Measurements from ENCODE around the gene ZNF135.

ZNF135 gene

DNA sequence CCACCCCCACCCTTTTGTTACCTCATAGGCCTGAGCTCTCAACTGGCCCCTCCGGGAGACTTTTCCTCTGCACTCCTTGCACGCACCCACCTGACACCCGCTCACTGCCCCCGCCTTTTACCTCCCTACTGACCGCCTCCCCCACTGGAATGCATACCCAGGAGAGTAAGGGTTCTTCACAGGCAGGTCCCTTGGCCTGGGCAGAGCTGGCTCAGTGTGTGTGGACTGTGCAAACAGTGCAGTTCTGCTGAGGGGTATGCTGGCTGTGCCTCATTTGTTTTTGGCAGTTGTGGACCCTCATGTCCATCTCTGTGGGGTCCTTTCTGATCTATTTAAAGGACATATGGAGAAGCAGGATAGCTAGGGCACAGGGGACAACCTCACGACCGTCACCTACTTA, 34.0 kb downstream of the ZNF135 start:
- peaks cover 28% of the 10 kb centered on the region for H3K9me3 Mint-ChIP-seq
- H3K4me3 Mint-ChIP-seq: no peak overlapping the region

DNA sequence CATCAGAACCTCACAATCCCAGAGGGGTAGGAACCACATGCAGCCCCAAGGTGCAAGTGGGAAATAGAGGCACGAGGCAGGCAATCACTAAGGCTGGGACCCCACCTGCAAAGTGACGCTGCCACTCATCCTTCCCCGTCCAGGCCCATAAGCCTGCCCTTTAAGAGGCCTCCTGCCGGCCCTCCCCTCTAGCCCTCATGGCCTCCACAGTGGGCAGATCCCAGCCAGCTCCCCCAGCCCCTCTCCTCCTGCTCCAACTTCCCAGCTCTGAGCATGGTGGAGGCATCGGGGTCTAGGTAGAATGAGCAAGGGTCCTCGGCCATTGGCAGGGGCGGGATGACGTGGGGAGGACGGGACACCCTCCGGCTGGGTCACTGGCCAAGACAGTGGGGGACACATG, 36.2 kb downstream of the ZNF135 start:
- Mint-ChIP-seq H3K4me1 (ENCODE audit: low read depth) (peaks cover 4% of the 10 kb centered on the region), H3K9me3 (peaks cover 40% of the 10 kb centered on the region), H3K4me3 (no peak overlapping the region), H3K27me3 (ENCODE audit: low read depth) (no peaks in the 10 kb centered on the region), H3K27ac (no peak overlapping the region), H3K36me3 (ENCODE audit: low read depth) (peaks cover 7% of the 10 kb centered on the region)
- no peak for DNase-seq (ENCODE audit: low spot score)

More for the DNA sequence above, 34.0 kb downstream of the ZNF135 start:
- Mint-ChIP-seq H3K27ac (no peak overlapping the region), H3K27me3 (ENCODE audit: low read depth) (no peaks in the 10 kb centered on the region), H3K4me1 (ENCODE audit: low read depth) (no peaks in the 10 kb centered on the region), H3K36me3 (ENCODE audit: low read depth) (peaks cover 4% of the 10 kb centered on the region)
- DNase-seq (ENCODE audit: low spot score): no peak

DNA sequence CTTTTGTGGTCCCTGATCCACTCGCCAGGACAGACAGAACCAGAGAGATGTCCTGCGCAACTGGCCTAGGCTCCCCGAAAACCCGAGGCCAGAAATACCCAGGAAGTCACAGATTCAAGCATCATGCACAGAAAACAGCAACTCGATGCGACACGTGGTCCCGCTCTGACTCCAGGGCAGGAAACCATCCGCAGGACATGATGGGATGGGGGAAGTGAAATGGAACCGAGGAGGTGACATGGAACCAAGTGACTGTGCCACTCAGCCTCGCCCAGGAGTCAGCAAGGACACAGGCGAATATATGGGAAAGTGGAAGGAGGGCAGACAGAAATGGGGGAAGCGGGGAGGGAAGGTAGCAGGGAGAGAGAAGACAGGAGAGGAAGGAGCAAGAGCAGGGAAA, 37.8 kb downstream of the ZNF135 start:
- peaks cover 7% of the 10 kb centered on the region for H3K36me3 Mint-ChIP-seq (ENCODE audit: low read depth)
- H3K27me3 Mint-ChIP-seq (ENCODE audit: low read depth): no peaks in the 10 kb centered on the region
- no peak for DNase-seq (ENCODE audit: low spot score)
- H3K9me3 Mint-ChIP-seq: peaks cover 35% of the 10 kb centered on the region
- H3K27ac Mint-ChIP-seq: peak overlapping the region; percentile 36
- H3K4me3 Mint-ChIP-seq: peak overlapping the region; percentile 46
- H3K4me1 Mint-ChIP-seq (ENCODE audit: low read depth): peaks cover 4% of the 10 kb centered on the region

DNA sequence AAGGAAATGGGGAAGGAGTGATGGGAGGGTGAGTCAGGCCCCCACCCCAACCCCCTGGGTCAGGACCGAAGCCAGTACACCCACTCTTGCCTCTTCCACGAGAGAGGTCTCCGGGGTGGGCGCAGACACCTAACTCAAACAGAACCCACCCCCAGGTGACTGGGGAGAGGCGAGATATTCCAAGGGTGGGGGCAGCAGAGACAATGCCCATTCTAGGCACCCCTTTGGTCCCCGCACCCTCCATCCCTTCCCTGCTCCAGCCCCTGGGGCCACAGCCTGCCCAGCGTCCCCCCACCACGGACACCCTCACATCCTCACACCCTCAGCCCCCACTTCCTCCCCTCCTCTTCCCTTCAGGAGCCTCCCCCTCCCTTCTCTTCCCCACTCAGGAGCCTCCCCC, 38.3 kb downstream of the ZNF135 start:
- DNase-seq (ENCODE audit: low spot score): no peak
- H3K36me3 Mint-ChIP-seq (ENCODE audit: low read depth): peaks cover 7% of the 10 kb centered on the region
- H3K27me3 Mint-ChIP-seq (ENCODE audit: low read depth): no peaks in the 10 kb centered on the region
- peak overlapping the region; percentile 46 for H3K4me3 Mint-ChIP-seq
- peaks cover 4% of the 10 kb centered on the region for H3K4me1 Mint-ChIP-seq (ENCODE audit: low read depth)
- H3K9me3 Mint-ChIP-seq: peaks cover 36% of the 10 kb centered on the region
- H3K27ac Mint-ChIP-seq: peak overlapping the region; percentile 60

DNA sequence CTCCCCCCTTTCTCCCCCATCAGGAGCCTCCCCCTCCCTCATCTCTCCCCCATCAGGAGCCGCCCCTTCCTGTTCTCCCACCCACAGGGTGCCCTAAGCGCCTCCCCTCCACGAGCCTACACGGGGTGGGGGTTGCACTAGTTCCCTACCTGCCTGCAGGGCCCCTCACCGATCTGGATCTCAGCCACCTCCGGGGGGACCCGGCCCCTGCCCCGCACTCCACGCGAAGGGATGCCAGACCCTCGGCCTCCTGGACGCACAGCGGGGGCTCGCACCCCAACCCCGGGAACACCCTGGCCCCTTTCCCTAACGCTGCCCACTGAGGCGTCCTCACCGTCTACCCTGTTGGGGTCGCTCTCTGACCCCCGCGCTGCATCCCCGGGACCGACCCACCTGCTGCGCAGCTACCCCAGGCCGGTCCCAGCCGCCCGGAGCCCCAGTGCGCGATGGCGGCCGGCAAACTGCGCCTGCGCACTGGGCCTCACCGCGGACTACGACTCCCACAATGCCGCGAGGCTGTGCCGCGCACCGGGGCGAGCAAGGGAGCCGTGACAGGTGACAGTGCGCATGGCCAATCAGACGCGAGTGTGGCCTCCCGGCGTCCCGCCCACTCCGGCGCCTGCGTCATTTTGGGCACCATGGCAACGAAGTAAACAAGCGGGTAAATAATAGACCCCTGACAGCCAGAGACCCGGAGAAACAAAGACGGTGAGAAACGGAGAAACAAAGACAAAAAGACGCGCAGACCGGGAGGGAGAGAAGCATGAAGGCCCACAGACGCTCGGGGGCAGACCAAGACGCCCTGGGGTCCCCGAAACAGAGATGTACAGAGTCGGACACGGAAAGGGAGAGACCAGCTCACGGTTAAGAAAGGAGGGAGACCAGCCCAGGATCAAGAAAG, 38.9 kb downstream of the ZNF135 start, which contains the start of gene ZSCAN18:
TSS of gene ZSCAN18 (minus strand) at position 451 of the 901 bp plus-strand sequence. CDS start 7,964 bp downstream, outside the sequence.
- peak within 1 kb of the TSS; percentile 97 for H3K27ac Mint-ChIP-seq
- H3K4me3 Mint-ChIP-seq: peak within 1 kb of the TSS; percentile 82
- peaks cover 4% of the 10 kb centered on the region for H3K4me1 Mint-ChIP-seq (ENCODE audit: low read depth)
- peaks cover 9% of the 10 kb centered on the region for H3K36me3 Mint-ChIP-seq (ENCODE audit: low read depth)
- peaks cover 39% of the 10 kb centered on the region for H3K9me3 Mint-ChIP-seq
- no peaks in the 10 kb centered on the region for H3K27me3 Mint-ChIP-seq (ENCODE audit: low read depth)
- peak; percentile 75 for DNase-seq (ENCODE audit: low spot score)

DNA sequence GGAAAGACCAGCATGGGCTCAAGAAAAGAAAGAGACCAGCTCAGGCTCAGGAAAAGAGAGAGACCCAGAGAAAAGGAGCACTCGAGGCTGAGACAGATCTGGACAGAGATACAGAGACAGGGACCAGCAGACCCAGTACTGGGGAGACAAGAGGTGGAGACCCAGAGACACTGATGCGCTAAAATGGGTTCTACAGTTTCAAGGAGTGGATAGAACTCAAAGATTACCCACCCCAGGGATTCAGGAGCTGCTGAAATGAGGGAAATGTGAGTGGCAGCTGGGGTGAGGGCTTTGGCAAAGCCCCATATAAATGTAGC, 39.6 kb downstream of the ZNF135 start:
- Mint-ChIP-seq H3K27ac (peak overlapping the region; percentile 97), H3K4me3 (peak overlapping the region; percentile 82), H3K36me3 (ENCODE audit: low read depth) (peaks cover 7% of the 10 kb centered on the region), H3K4me1 (ENCODE audit: low read depth) (peaks cover 4% of the 10 kb centered on the region), H3K27me3 (ENCODE audit: low read depth) (no peaks in the 10 kb centered on the region), H3K9me3 (peaks cover 39% of the 10 kb centered on the region)
- no peak for DNase-seq (ENCODE audit: low spot score)

DNA sequence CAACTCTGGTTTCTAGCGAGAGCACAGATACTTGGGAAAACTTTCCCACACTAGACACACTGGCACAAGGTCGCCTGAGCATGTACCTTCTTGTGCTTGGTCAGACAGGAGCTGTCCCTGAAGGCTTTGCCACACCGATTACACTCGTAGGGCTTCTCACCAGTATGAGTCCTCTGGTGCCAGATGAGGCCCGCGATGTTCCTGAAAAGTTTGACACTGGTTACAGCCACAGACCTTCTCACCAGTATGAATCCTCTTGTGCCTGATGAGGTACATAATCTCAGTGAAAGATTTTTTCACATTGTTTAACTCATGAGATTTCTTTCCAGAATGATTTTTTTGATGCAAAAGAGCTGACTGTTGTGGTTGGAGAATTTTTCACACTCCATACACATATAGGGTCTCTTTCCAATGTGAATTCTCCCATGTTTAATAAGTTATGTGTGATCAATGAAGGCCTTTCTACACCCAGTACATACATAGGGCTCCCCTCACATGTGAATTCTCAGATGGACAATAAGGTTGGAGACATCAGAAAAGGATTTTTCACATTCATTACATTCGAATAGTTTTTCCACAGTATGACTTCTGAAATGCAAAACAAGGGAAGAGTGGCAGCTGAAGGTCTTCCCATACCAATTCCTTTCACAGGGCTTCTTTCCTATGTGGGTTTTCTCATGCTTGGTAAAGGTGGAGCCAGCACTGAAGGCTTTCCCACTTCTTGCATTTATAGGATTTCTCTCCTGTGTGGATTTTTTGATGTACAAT, 48.9 kb downstream of the ZNF135 start:
- H3K9me3 Mint-ChIP-seq: peaks cover 57% of the 10 kb centered on the region

DNA sequence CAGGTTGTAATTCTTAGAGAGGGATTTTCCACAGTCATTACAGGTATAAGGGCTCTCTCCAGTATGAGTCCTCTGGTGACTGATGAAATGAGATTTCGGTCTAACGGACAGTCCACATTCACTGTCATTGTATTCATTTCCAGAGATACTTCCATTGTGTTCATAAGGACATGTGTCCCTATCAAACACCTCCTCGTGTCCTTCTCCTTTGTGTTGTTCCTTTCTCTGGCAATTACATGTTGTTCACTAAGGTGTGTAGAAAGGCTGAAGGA, 49.4 kb downstream of the ZNF135 start:
- no peak overlapping the region for H3K27ac Mint-ChIP-seq
- H3K27me3 Mint-ChIP-seq (ENCODE audit: low read depth): no peaks in the 10 kb centered on the region
- H3K36me3 Mint-ChIP-seq (ENCODE audit: low read depth): peaks cover 6% of the 10 kb centered on the region

More for the DNA sequence above, 48.9 kb downstream of the ZNF135 start:
- Mint-ChIP-seq H3K4me3 (no peak overlapping the region), H3K27me3 (ENCODE audit: low read depth) (no peaks in the 10 kb centered on the region), H3K27ac (no peak overlapping the region), H3K36me3 (ENCODE audit: low read depth) (peaks cover 6% of the 10 kb centered on the region), H3K4me1 (ENCODE audit: low read depth) (no peaks in the 10 kb centered on the region)
- no peak for DNase-seq (ENCODE audit: low spot score)

DNA sequence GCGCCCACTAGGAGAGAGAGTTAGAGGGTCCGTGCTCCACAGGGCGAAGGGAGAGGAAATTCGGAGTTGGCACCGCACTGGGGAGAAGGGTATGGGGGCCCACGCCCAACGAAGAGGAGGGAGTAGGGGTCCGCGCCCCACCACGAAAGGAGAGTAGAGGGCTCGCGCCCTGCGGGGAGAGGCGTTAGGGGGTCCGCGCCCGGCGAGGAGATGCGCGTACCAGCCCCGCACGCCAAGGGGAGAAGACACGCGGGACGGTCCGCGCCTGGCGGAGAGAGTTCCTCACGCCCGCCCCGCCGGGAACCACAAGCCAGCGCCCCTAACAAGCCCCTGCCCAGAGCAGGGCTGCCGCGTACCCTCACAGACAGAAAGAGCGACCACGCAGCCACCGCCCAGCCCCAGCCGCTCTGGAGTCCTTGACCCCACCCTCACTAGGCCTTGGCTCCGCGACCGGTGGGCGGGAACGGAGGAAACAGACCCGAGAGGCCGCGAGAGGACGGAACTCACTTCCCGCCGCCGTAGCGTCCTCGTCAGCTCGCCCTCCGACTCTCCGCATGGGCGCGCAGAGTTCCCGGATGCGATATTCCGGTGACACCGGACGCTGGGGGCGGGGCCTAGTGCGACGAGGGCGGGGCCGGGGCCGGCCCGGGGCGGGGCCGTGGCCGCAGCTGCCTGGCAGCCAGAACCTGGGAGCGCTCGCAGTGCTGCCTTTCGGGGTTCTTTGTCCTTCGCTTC, 58.9 kb downstream of the ZNF135 start:
- Mint-ChIP-seq H3K27ac (no peak overlapping the region), H3K36me3 (ENCODE audit: low read depth) (peaks cover 4% of the 10 kb centered on the region), H3K4me1 (ENCODE audit: low read depth) (no peaks in the 10 kb centered on the region), H3K4me3 (no peak overlapping the region), H3K9me3 (peaks cover 76% of the 10 kb centered on the region), H3K27me3 (ENCODE audit: low read depth) (no peaks in the 10 kb centered on the region)
- DNase-seq (ENCODE audit: low spot score): no peak

More for the DNA sequence above, 49.4 kb downstream of the ZNF135 start:
- Mint-ChIP-seq H3K9me3 (peaks cover 57% of the 10 kb centered on the region), H3K4me1 (ENCODE audit: low read depth) (no peaks in the 10 kb centered on the region), H3K4me3 (no peak overlapping the region)
- DNase-seq (ENCODE audit: low spot score): no peak

DNA sequence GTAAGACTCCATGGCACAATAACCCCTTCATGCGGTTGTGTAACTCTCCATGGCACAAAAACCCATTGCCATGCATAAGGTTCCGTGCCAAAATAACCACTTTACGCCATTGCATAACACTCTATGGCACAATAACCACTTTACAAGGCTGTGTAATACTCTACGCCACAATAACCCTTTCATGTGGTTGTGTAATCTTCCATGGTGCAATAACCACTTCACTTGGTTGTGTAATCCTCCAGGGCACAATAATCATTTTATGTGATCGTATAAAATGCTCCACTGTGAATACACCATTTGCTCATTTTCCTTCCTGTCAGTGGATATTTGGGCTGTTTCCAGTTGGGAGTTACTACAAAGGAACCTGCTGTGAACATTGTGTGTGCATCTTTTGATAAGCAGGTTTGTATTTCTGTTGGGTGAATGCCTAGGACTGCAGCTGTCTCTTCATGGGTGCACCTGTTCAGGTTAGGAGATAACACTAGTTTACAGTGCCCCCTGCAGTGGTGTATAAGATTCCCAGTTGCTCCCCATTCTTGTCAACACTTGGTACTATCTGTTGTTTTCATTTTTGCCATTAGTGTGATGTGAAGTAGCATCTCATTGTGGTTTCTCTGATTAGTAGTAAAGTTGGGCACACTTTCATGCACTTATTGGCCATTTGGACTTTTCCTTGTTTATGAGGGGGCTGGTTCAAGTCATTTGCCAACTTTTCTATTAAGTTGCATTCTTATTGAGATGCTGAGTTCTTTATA, 60.1 kb downstream of the ZNF135 start:
- Mint-ChIP-seq H3K27me3 (ENCODE audit: low read depth) (no peaks in the 10 kb centered on the region), H3K4me3 (no peak overlapping the region), H3K9me3 (peaks cover 81% of the 10 kb centered on the region), H3K27ac (no peak overlapping the region), H3K36me3 (ENCODE audit: low read depth) (peaks cover 4% of the 10 kb centered on the region), H3K4me1 (ENCODE audit: low read depth) (no peaks in the 10 kb centered on the region)
- no peak for DNase-seq (ENCODE audit: low spot score)
